IPS-18a (cell line): ENCODE measurements around the gene CEMIP2.

ENCODE experiments used
- H3K27ac ChIP-seq: one replicate; pipeline ENCODE4 v1.5.1; 2013; ENCODE audit warnings: low read length
- H3K27me3 ChIP-seq: one replicate; pipeline ENCODE4 v1.6.1; 2013; ENCODE audit warnings: mild to moderate bottlenecking, low read length; ENCODE audit not compliant: control insufficient read depth, insufficient read depth
- H3K36me3 ChIP-seq: one replicate; pipeline ENCODE4 v1.6.1; 2013; ENCODE audit warnings: low read depth, low read length; ENCODE audit not compliant: control insufficient read depth
- H3K4me1 ChIP-seq: one replicate; pipeline ENCODE4 v1.6.1; 2013; ENCODE audit warnings: low read depth, low read length; ENCODE audit not compliant: control insufficient read depth
- H3K4me3 ChIP-seq: one replicate; pipeline ENCODE4 v1.5.1; 2013; ENCODE audit warnings: low read length
- H3K9ac ChIP-seq: one replicate; pipeline ENCODE4 v1.6.1; 2013; ENCODE audit warnings: mild to moderate bottlenecking, low read length, moderate library complexity
- H3K9me3 ChIP-seq: one replicate; pipeline ENCODE4 v1.6.1; 2013; ENCODE audit warnings: low read depth, low read length; ENCODE audit not compliant: control insufficient read depth

The CEMIP2 gene

GRCh38 chr9:71796100-71796767, 27.9 kb upstream of the CEMIP2 start:
- Histone ChIP-seq H3K9me3 (no peaks in the 10 kb centered on the region), H3K4me1 (no peaks in the 10 kb centered on the region), H3K4me3 (no peak overlapping the region), H3K36me3 (no peaks in the 10 kb centered on the region), H3K9ac (no peak overlapping the region), H3K27ac (no peak overlapping the region), H3K27me3 (no peaks in the 10 kb centered on the region)

- H3K4me1 ChIP-seq = no peaks in the 10 kb centered on the region
- no peak overlapping the region for H3K9ac ChIP-seq
- no peak overlapping the region for H3K4me3 ChIP-seq
Observed at GRCh38 chr9:71795097-71795813, 26.9 kb upstream of the CEMIP2 start.

GRCh38 chr9:71793386-71794105, 25.2 kb upstream of the CEMIP2 start:
- Histone ChIP-seq H3K4me1 (no peaks in the 10 kb centered on the region), H3K27me3 (no peaks in the 10 kb centered on the region), H3K27ac (no peak overlapping the region), H3K36me3 (no peaks in the 10 kb centered on the region), H3K9ac (no peak overlapping the region), H3K4me3 (no peak overlapping the region), H3K9me3 (no peaks in the 10 kb centered on the region)

More at GRCh38 chr9:71795097-71795813, 26.9 kb upstream of the CEMIP2 start:
- no peak overlapping the region for H3K27ac ChIP-seq
- no peaks in the 10 kb centered on the region for H3K27me3 ChIP-seq
- no peaks in the 10 kb centered on the region for H3K9me3 ChIP-seq
- no peaks in the 10 kb centered on the region for H3K36me3 ChIP-seq

GRCh38 chr9:71791875-71792274, 23.6 kb upstream of the CEMIP2 start:
- no peaks in the 10 kb centered on the region for H3K4me1 ChIP-seq
- H3K9me3 ChIP-seq = no peaks in the 10 kb centered on the region
- no peaks in the 10 kb centered on the region for H3K27me3 ChIP-seq
- no peaks in the 10 kb centered on the region for H3K36me3 ChIP-seq
- no peak overlapping the region for H3K9ac ChIP-seq
- H3K27ac ChIP-seq = no peak overlapping the region
- no peak overlapping the region for H3K4me3 ChIP-seq

GRCh38 chr9:71790296-71790695, 22.0 kb upstream of the CEMIP2 start:
- Histone ChIP-seq H3K36me3 (no peaks in the 10 kb centered on the region), H3K4me1 (no peaks in the 10 kb centered on the region), H3K4me3 (no peak overlapping the region), H3K27ac (no peak overlapping the region), H3K9me3 (no peaks in the 10 kb centered on the region), H3K9ac (no peak overlapping the region), H3K27me3 (no peaks in the 10 kb centered on the region)

- Histone ChIP-seq H3K9ac (no peak overlapping the region), H3K27ac (no peak overlapping the region), H3K27me3 (no peaks in the 10 kb centered on the region), H3K36me3 (no peaks in the 10 kb centered on the region), H3K4me3 (no peak overlapping the region), H3K4me1 (no peaks in the 10 kb centered on the region), H3K9me3 (no peaks in the 10 kb centered on the region)
Observed at GRCh38 chr9:71783120-71783523, 14.8 kb upstream of the CEMIP2 start.

GRCh38 chr9:71781391-71781790, 13.1 kb upstream of the CEMIP2 start:
- H3K9ac ChIP-seq = no peak overlapping the region
- no peaks in the 10 kb centered on the region for H3K27me3 ChIP-seq
- H3K4me1 ChIP-seq = no peaks in the 10 kb centered on the region
- H3K36me3 ChIP-seq = no peaks in the 10 kb centered on the region
- H3K9me3 ChIP-seq = no peaks in the 10 kb centered on the region
- H3K4me3 ChIP-seq = no peak overlapping the region
- no peak overlapping the region for H3K27ac ChIP-seq

- H3K9ac ChIP-seq = no peak overlapping the region
- H3K27ac ChIP-seq = no peak overlapping the region
- no peaks in the 10 kb centered on the region for H3K4me1 ChIP-seq
Observed at GRCh38 chr9:71780953-71781352, 12.6 kb upstream of the CEMIP2 start.

GRCh38 chr9:71778085-71778484, 9.8 kb upstream of the CEMIP2 start:
- Histone ChIP-seq H3K4me1 (no peaks in the 10 kb centered on the region), H3K4me3 (no peak overlapping the region), H3K9ac (no peak overlapping the region), H3K9me3 (no peaks in the 10 kb centered on the region), H3K27ac (no peak overlapping the region), H3K27me3 (no peaks in the 10 kb centered on the region), H3K36me3 (no peaks in the 10 kb centered on the region)

More at GRCh38 chr9:71780953-71781352, 12.6 kb upstream of the CEMIP2 start:
- Histone ChIP-seq H3K27me3 (no peaks in the 10 kb centered on the region), H3K9me3 (no peaks in the 10 kb centered on the region), H3K4me3 (no peak overlapping the region), H3K36me3 (no peaks in the 10 kb centered on the region)

GRCh38 chr9:71774920-71775319, 6.6 kb upstream of the CEMIP2 start:
- H3K4me3 ChIP-seq = no peak overlapping the region
- H3K4me1 ChIP-seq = peaks cover under 1% of the 10 kb centered on the region
- H3K9me3 ChIP-seq = no peaks in the 10 kb centered on the region

GRCh38 chr9:71772726-71773125, 4.4 kb upstream of the CEMIP2 start:
- peaks cover 9% of the 10 kb centered on the region for H3K27me3 ChIP-seq
- no peaks in the 10 kb centered on the region for H3K36me3 ChIP-seq
- no peak overlapping the region for H3K9ac ChIP-seq
- no peaks in the 10 kb centered on the region for H3K9me3 ChIP-seq
- H3K4me3 ChIP-seq = no peak overlapping the region
- H3K27ac ChIP-seq = no peak overlapping the region
- peaks cover 4% of the 10 kb centered on the region for H3K4me1 ChIP-seq

More at GRCh38 chr9:71774920-71775319, 6.6 kb upstream of the CEMIP2 start:
- H3K27ac ChIP-seq = no peak overlapping the region
- no peaks in the 10 kb centered on the region for H3K36me3 ChIP-seq
- peaks cover 5% of the 10 kb centered on the region for H3K27me3 ChIP-seq
- no peak overlapping the region for H3K9ac ChIP-seq
